ENCODE measurements around the gene FYCO1. TPM values are rescaled to one million over a fixed set of nuclear protein-coding genes. Genes with fewer than 3 reads are reported as not detected.

FYCO1 gene
- total and polyA plus RNA-seq, 2 of the 13 experiments (the other 11 are each of a cell fraction or from before 2014, with no cell fraction given) = 2.7 to 4.2 TPM

DNA sequence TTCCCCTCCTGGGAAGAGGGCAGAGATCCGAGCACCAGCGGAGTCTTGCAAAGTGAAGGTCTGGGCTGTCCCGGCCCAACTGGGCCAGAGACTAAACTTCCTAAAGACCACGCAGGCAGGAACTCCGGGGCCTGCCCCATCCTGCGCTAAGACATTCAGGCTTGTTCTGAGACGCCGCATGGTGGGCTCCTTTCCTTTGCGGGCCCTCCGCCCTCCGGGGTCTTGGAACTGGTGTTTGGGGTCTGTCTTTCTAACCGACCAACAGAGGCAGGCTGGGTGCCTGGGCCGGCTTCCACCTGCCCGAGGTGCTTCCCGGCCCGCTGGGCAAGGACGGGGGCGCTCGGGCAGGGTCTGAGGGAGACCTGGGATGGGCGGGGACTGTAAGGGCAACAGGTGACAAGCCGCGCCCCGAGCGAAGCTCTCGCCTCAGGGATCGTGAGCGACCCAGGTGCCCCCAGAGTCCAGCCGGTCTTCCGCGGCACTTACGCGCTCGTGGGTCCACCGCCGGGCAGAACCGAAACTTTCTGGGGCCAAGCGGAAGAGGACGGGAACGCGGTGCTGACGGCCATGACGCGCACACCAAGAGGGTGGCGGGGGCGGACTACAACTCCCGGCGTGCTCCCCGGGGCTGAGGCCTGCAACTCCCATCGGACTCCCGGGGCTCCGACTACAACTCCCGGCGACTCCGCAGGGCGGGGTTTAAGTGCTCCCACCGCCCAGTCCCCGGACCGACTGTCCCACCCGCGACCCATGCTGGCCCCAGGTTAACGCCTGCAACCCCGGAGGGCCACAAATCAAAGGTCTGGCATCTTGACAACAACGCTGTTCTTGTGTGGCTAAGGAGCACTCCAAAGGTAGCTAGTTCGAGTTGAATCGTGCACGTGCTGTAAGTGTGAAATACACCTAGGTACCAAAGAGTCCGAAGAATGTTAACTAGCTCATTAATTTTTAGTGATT is at the start of gene FYCO1 (continued):
- TF ChIP-seq, protein P1, sequence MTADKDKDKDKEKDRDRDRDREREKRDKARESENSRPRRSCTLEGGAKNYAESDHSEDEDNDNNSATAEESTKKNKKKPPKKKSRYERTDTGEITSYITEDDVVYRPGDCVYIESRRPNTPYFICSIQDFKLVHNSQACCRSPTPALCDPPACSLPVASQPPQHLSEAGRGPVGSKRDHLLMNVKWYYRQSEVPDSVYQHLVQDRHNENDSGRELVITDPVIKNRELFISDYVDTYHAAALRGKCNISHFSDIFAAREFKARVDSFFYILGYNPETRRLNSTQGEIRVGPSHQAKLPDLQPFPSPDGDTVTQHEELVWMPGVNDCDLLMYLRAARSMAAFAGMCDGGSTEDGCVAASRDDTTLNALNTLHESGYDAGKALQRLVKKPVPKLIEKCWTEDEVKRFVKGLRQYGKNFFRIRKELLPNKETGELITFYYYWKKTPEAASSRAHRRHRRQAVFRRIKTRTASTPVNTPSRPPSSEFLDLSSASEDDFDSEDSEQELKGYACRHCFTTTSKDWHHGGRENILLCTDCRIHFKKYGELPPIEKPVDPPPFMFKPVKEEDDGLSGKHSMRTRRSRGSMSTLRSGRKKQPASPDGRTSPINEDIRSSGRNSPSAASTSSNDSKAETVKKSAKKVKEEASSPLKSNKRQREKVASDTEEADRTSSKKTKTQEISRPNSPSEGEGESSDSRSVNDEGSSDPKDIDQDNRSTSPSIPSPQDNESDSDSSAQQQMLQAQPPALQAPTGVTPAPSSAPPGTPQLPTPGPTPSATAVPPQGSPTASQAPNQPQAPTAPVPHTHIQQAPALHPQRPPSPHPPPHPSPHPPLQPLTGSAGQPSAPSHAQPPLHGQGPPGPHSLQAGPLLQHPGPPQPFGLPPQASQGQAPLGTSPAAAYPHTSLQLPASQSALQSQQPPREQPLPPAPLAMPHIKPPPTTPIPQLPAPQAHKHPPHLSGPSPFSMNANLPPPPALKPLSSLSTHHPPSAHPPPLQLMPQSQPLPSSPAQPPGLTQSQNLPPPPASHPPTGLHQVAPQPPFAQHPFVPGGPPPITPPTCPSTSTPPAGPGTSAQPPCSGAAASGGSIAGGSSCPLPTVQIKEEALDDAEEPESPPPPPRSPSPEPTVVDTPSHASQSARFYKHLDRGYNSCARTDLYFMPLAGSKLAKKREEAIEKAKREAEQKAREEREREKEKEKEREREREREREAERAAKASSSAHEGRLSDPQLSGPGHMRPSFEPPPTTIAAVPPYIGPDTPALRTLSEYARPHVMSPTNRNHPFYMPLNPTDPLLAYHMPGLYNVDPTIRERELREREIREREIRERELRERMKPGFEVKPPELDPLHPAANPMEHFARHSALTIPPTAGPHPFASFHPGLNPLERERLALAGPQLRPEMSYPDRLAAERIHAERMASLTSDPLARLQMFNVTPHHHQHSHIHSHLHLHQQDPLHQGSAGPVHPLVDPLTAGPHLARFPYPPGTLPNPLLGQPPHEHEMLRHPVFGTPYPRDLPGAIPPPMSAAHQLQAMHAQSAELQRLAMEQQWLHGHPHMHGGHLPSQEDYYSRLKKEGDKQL (CRISPR knock-in tag; IDR thresholded peaks at IDR 0.05; ENCODE audit: low read depth) = no peak
- TF ChIP-seq HOXA7 (CRISPR knock-in tag; IDR thresholded peaks at IDR 0.05) (no peak), PCBP1 (IDR thresholded peaks at IDR 0.05; ENCODE audit: borderline replicate concordance, low read depth, low read length) (no peak), ZNF335 (CRISPR knock-in tag; IDR thresholded peaks at IDR 0.05) (no peak), U2AF2 (IDR thresholded peaks at IDR 0.05; ENCODE audit: low read depth, low read length) (no peak), KDM6A (CRISPR knock-in tag; IDR thresholded peaks at IDR 0.05; ENCODE audit: low read depth) (no peak), NR2C2 (CRISPR knock-in tag; IDR thresholded peaks at IDR 0.05; ENCODE audit: borderline replicate concordance) (peak; percentile 78), ZNF776 (CRISPR knock-in tag; IDR thresholded peaks at IDR 0.05) (peak; percentile 78; the same call in 1 of the 2 replicates), GTF2F1 (IDR thresholded peaks at IDR 0.05; ENCODE audit: low read length) (no peak), AGO2 (optimal IDR thresholded peaks at IDR 0.05; ENCODE audit: low read depth, low read length) (peak; percentile 68), PRMT3 (CRISPR knock-in tag; IDR thresholded peaks at IDR 0.05; ENCODE audit: borderline replicate concordance, low read depth) (no peak), GATAD1 (CRISPR knock-in tag; IDR thresholded peaks at IDR 0.05) (peak; percentile 68)
- TF ChIP-seq, protein P2, sequence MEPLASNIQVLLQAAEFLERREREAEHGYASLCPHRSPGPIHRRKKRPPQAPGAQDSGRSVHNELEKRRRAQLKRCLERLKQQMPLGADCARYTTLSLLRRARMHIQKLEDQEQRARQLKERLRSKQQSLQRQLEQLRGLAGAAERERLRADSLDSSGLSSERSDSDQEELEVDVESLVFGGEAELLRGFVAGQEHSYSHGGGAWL (CRISPR knock-in tag; IDR thresholded peaks at IDR 0.05) = peak; percentile 87
- TF ChIP-seq, protein P3, sequence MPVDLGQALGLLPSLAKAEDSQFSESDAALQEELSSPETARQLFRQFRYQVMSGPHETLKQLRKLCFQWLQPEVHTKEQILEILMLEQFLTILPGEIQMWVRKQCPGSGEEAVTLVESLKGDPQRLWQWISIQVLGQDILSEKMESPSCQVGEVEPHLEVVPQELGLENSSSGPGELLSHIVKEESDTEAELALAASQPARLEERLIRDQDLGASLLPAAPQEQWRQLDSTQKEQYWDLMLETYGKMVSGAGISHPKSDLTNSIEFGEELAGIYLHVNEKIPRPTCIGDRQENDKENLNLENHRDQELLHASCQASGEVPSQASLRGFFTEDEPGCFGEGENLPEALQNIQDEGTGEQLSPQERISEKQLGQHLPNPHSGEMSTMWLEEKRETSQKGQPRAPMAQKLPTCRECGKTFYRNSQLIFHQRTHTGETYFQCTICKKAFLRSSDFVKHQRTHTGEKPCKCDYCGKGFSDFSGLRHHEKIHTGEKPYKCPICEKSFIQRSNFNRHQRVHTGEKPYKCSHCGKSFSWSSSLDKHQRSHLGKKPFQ (CRISPR knock-in tag; IDR thresholded peaks at IDR 0.05; ENCODE audit: insufficient replicate concordance) = peak; percentile 85
- TF ChIP-seq, protein P4, sequence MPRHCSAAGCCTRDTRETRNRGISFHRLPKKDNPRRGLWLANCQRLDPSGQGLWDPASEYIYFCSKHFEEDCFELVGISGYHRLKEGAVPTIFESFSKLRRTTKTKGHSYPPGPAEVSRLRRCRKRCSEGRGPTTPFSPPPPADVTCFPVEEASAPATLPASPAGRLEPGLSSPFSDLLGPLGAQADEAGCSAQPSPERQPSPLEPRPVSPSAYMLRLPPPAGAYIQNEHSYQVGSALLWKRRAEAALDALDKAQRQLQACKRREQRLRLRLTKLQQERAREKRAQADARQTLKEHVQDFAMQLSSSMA (CRISPR knock-in tag; IDR thresholded peaks at IDR 0.05) = no peak; the same call in 1 of the 2 replicates
- TF ChIP-seq, protein P5, sequence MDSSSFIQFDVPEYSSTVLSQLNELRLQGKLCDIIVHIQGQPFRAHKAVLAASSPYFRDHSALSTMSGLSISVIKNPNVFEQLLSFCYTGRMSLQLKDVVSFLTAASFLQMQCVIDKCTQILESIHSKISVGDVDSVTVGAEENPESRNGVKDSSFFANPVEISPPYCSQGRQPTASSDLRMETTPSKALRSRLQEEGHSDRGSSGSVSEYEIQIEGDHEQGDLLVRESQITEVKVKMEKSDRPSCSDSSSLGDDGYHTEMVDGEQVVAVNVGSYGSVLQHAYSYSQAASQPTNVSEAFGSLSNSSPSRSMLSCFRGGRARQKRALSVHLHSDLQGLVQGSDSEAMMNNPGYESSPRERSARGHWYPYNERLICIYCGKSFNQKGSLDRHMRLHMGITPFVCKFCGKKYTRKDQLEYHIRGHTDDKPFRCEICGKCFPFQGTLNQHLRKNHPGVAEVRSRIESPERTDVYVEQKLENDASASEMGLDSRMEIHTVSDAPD (CRISPR knock-in tag; IDR thresholded peaks at IDR 0.05) = no peak; the same call in 1 of the 2 replicates
- TF ChIP-seq, protein P6, sequence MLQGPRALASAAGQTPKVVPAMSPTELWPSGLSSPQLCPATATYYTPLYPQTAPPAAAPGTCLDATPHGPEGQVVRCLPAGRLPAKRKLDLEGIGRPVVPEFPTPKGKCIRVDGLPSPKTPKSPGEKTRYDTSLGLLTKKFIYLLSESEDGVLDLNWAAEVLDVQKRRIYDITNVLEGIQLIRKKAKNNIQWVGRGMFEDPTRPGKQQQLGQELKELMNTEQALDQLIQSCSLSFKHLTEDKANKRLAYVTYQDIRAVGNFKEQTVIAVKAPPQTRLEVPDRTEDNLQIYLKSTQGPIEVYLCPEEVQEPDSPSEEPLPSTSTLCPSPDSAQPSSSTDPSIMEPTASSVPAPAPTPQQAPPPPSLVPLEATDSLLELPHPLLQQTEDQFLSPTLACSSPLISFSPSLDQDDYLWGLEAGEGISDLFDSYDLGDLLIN (CRISPR knock-in tag; IDR thresholded peaks at IDR 0.05; ENCODE audit: borderline replicate concordance) = no peak

Data from HepG2 (cell line).